Common myeloid progenitor, CD34-positive (primary cell): ENCODE data around the gene NSD1.

Source experiments
- CTCF ChIA-PET: fragments of 350-600 bp; sonication (Branson Sonifier 250); formaldehyde crosslinking; loops from one replicate; lab custom pipeline; 2021; ENCODE audit warnings: antibody characterized with exemption; lab: Charles Lee
- POLR2A ChIA-PET: fragments of 350-600 bp; sonication (Branson Sonifier 250); formaldehyde crosslinking; loops from one replicate; lab custom pipeline; 2021; ENCODE audit warnings: antibody characterized with exemption; lab: Charles Lee
- DNase-seq, 3 donors: peaks; one replicate each; pipeline versions ENCODE4 v3.0.0 to v3.0.0-alpha.2; 2013
- H3K27ac ChIP-seq, 2 experiments: 1 replicate in 1 of 2; 2 replicates in 1 of 2; pipeline ENCODE4 v1.7.0; 2013; ENCODE audit warnings: inconsistent platforms in 2 of 2, low read length in 2 of 2, mild to moderate bottlenecking in 2 of 2, low read depth in 1 of 2, moderate library complexity in 1 of 2; ENCODE audit not compliant: severe bottlenecking in 2 of 2, insufficient read depth in 1 of 2, poor library complexity in 1 of 2
- H3K27me3 ChIP-seq, 5 experiments: replicated peaks in 2 of 5; 1 replicate in 3 of 5; 2 replicates in 2 of 5; pipeline versions ENCODE4 v1.6.1 to v1.7.0; 2013; ENCODE audit warnings: low read length in 4 of 5, mild to moderate bottlenecking in 2 of 5, moderate library complexity in 2 of 5, inconsistent platforms in 1 of 5; ENCODE audit not compliant: insufficient read depth in 5 of 5, control insufficient read depth in 4 of 5
- H3K36me3 ChIP-seq, 4 experiments: 1 replicate in 2 of 4; 2 replicates in 2 of 4; pipeline versions ENCODE4 v1.6.1 to v1.7.0; 2013; ENCODE audit warnings: low read length in 3 of 4, control low read depth in 1 of 4, mild to moderate bottlenecking in 1 of 4; ENCODE audit not compliant: control insufficient read depth in 4 of 4, insufficient read depth in 4 of 4
- H3K4me1 ChIP-seq, 4 experiments: 1 replicate in 3 of 4; 2 replicates in 1 of 4; pipeline versions ENCODE4 v1.6.1 to v1.7.1; 2013; ENCODE audit warnings: low read length in 3 of 4, mild to moderate bottlenecking in 3 of 4, control low read depth in 1 of 4, inconsistent platforms in 1 of 4, moderate library complexity in 1 of 4; ENCODE audit not compliant: control insufficient read depth in 4 of 4, insufficient read depth in 4 of 4; ENCODE audit errors: control extremely low read depth in 1 of 4
- H3K4me3 ChIP-seq, 7 experiments: 1 replicate in 4 of 7; 2 replicates in 3 of 7; pipeline versions ENCODE4 v1.5.1 to v1.7.0; 2013; ENCODE audit warnings: mild to moderate bottlenecking in 7 of 7, low read length in 6 of 7, moderate library complexity in 6 of 7, inconsistent platforms in 2 of 7, low read depth in 2 of 7, control low read depth in 1 of 7; ENCODE audit not compliant: insufficient read depth in 4 of 7, control insufficient read depth in 1 of 7; ENCODE audit errors: extremely low read depth in 1 of 7
- H3K9me3 ChIP-seq, 5 experiments: 1 replicate in 4 of 5; 2 replicates in 1 of 5; pipeline versions ENCODE4 v1.6.1 to v1.7.1; 2013; ENCODE audit warnings: low read length in 4 of 5, mild to moderate bottlenecking in 2 of 5, inconsistent platforms in 1 of 5, low read depth in 1 of 5, moderate library complexity in 1 of 5; ENCODE audit not compliant: control insufficient read depth in 4 of 5, insufficient read depth in 2 of 5; ENCODE audit errors: control extremely low read depth in 1 of 5
- WGBS: methylation state at CpG from one replicate; pipeline ENCODE4 v1.1.5; 2013; ENCODE audit not compliant: insufficient coverage; 5-methylcytosine and 5-hydroxymethylcytosine counted together

The NSD1 gene

GRCh38 chr5:177319913-177320588, 186.5 kb downstream of the NSD1 start:
- H3K27me3 ChIP-seq: no peaks in the 10 kb centered on the region
- H3K9me3 ChIP-seq: peaks cover 0 to 5% (median 2%) of the 10 kb centered on the region in 5 experiments
- ChIA-PET CTCF (interaction anchor here (0.6 to 8.0 kb wide), 15 partner anchors 8 to 158 kb away, joined by 3 to 162 read pairs (median 21); partner anchors contain the start of genes RGS14 and SLC34A1), POLR2A (interaction anchor here (1.0 kb wide), 1 partner anchor 9 kb away, joined by 4 read pairs; no protein-coding TSS in a partner anchor)
- H3K4me3 ChIP-seq: no peak overlapping the region
- peaks cover 0 to 4% (median 2%) of the 10 kb centered on the region in 4 experiments for H3K36me3 ChIP-seq
- WGBS: 96% methylated on average over 4 of the region's 14 CpGs
- DNase-seq: peak in 2 of 3 donors; percentile 83 to 87
- H3K4me1 ChIP-seq: peaks cover 4 to 21% (median 16%) of the 10 kb centered on the region in 4 experiments
- H3K27ac ChIP-seq: no peak overlapping the region

- 17% methylated on average over 6 of the region's 7 CpGs for WGBS
- ChIA-PET CTCF (interaction anchor here (0.6 to 8.0 kb wide), 10 partner anchors 12 to 135 kb away, joined by 3 to 162 read pairs (median 22); partner anchors contain the start of gene RGS14), POLR2A (no interaction called here)
- H3K9me3 ChIP-seq: peaks cover 0 to 5% (median 2%) of the 10 kb centered on the region in 5 experiments
- peak overlapping the region in 1 of 7 experiments; percentile 38 for H3K4me3 ChIP-seq
- no peak overlapping the region for H3K27ac ChIP-seq
- DNase-seq: peak in 2 of 3 donors; percentile 70 to 80
- H3K27me3 ChIP-seq: no peaks in the 10 kb centered on the region
- H3K4me1 ChIP-seq: peaks cover 4 to 21% (median 16%) of the 10 kb centered on the region in 4 experiments
- H3K36me3 ChIP-seq: peaks cover 0 to 4% (median 2%) of the 10 kb centered on the region in 4 experiments
Measured at GRCh38 chr5:177320879-177321278, 187.3 kb downstream of the NSD1 start.

GRCh38 chr5:177325868-177326381, 192.4 kb downstream of the NSD1 start:
- H3K4me3 ChIP-seq: no peak overlapping the region
- 100% methylated on average over 1 of the region's 1 CpG for WGBS
- H3K4me1 ChIP-seq: peaks cover 3 to 37% (median 18%) of the 10 kb centered on the region in 4 experiments
- no peaks in the 10 kb centered on the region for H3K27me3 ChIP-seq
- H3K27ac ChIP-seq: no peak overlapping the region
- POLR2A ChIA-PET: no interaction called here
- H3K36me3 ChIP-seq: peaks cover 0 to 20% (median 4%) of the 10 kb centered on the region in 4 experiments
- DNase-seq: no peak
- CTCF ChIA-PET: interaction anchor here (1.0 to 1.5 kb wide), 5 partner anchors 9 to 65 kb away, joined by 3 to 11 read pairs (median 6); no protein-coding TSS in a partner anchor
- H3K9me3 ChIP-seq: no peaks in the 10 kb centered on the region

DNA sequence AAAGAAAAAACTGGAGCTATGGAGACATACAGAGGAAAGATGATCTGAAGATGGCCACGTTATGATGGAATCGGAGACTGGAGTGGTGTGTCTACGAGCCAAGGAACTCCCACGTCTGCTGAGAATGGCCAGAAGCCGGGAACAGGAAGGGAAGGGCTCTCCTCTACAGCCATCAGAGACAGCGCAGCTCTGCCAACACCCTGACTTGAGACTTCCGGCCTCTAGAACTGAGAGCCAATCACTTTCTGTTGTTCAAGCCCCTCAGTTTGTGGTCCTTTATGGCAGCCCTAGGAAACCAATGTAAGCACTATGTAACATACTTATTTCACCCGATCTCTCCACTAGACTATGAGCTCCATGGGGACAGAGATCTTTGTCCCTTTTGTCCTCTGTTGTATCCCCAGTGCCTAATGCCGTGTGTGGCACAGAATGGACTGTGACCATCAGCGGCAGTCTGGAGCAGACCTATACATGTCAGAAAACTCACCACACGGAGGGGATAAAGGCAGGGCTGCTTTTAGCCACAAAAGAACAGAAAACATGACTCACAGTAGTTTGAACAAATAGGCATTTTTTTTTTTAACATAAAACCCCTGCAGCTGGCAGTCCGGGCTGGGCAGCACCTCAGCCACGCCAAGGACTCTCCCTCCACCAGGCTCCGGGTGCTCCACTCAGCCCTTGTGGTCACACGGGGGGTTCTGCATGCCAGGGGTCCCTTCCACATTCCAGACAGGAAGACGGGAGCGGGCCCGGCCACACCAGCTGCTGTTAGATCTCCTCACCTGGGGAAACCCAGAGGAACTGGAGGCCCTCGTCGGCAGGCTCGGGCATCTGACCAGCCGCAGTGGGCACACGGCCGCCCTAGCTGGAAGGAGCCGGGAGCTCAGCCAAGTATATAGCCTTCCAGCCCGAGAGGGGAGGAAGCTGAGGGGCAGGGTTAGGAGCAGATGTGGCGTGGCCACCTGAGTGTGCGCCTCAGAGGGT, 194.3 kb downstream of the NSD1 start:
- DNase-seq: peak in 2 of 3 donors; percentile 60 to 66
- peaks cover 3 to 52% (median 32%) of the 10 kb centered on the region in 4 experiments for H3K4me1 ChIP-seq
- ChIA-PET CTCF (interaction anchor here (0.7 to 2.6 kb wide), 7 partner anchors 9 to 214 kb away, joined by 3 to 22 read pairs (median 4); partner anchors contain the start of gene SLC34A1), POLR2A (interaction anchor here (0.7 kb wide), 1 partner anchor 19 kb away, joined by 4 read pairs; no protein-coding TSS in a partner anchor)
- H3K27me3 ChIP-seq: no peaks in the 10 kb centered on the region
- no peaks in the 10 kb centered on the region for H3K9me3 ChIP-seq
- peak overlapping the region in 1 of 7 experiments; percentile 34 for H3K4me3 ChIP-seq
- H3K36me3 ChIP-seq: peaks cover 0 to 25% (median 4%) of the 10 kb centered on the region in 4 experiments
- no peak overlapping the region for H3K27ac ChIP-seq
- WGBS: 75% methylated on average over 20 of the region's 28 CpGs

DNA sequence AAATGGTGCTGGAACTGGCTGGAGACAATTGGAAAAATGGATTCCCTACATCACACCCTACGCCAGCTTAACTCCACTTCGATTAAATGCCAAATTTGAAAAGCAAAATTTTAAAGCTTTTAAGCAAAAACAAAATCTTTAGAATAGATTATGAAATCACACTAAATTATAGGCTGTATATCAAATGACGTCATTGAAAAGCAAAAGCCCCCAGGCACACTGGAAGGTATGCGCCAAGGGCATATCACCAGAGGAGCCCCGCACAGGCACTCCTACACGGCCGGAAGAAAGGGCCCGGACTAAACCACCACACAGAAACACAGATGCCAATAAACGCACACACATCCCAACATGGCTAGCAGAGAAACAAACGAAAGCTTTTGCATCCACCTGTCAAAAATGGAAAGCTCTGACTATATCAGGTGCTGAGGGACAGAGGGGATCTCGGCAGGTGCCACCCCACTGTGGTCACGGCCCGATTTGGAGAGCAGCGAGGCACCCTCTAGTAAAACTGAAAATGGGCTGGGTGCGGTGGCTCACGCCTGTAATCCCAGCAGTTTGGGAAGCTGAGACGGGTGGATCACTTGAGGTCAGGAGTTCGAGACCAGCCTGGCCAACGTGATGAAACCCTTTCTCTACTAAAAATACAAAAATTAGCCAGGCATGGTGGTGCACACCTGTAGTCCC, 195.1 kb downstream of the NSD1 start:
- Histone ChIP-seq H3K27ac (no peak overlapping the region), H3K4me3 (no peak overlapping the region), H3K4me1 (peaks cover 3 to 61% (median 38%) of the 10 kb centered on the region in 4 experiments), H3K9me3 (no peaks in the 10 kb centered on the region), H3K36me3 (peaks cover 0 to 34% (median 9%) of the 10 kb centered on the region in 4 experiments), H3K27me3 (no peaks in the 10 kb centered on the region)
- CTCF ChIA-PET: interaction anchor here (0.7 to 2.6 kb wide), 7 partner anchors 10 to 215 kb away, joined by 3 to 22 read pairs (median 4); partner anchors contain the start of gene SLC34A1
- WGBS: 95% methylated on average over 6 of the region's 19 CpGs
- no peak for DNase-seq
- POLR2A ChIA-PET: no interaction called here

DNA sequence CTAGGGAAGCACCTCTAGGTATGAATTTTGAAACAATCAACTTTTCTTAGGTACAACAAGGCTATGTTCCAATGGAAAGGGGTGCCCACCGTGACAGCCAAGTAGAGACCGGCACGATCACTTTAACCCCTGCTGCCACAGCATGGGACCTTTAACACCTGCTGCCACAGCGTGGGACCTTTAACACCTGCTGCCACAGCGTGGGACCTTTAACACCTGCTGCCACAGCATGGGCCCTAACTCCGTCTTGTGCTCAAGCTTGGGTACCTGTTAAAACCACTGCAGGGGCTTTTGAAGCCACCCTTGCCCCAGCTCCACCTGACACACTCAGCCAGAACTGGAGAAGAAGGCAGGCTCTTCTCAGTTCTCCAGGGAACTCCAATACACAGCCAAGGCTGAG, 196.3 kb downstream of the NSD1 start:
- Histone ChIP-seq H3K27ac (no peak overlapping the region), H3K36me3 (peaks cover 2 to 46% (median 21%) of the 10 kb centered on the region in 4 experiments), H3K4me3 (no peak overlapping the region), H3K4me1 (peaks cover 3 to 63% (median 39%) of the 10 kb centered on the region in 4 experiments), H3K27me3 (no peaks in the 10 kb centered on the region), H3K9me3 (no peaks in the 10 kb centered on the region)
- ChIA-PET CTCF (interaction anchor here (0.7 to 10.2 kb wide), 5 partner anchors 11 to 214 kb away, joined by 3 to 162 read pairs (median 9); no protein-coding TSS in a partner anchor), POLR2A (no interaction called here)
- 98% methylated on average over 6 of the region's 6 CpGs for WGBS
- DNase-seq: no peak
